ENCODE measurements around the gene TEAD1. TPM values are rescaled to one million over a fixed set of nuclear protein-coding genes. Genes with fewer than 3 reads are reported as not detected.
"Not testable (repeated sequence)": the region's sequence is repeated elsewhere in the genome, so short reads cannot be mapped to it uniquely, and the experiment has no call there.

Gene TEAD1
- total RNA-seq, 6 donors from 2014 or later: 53.5 to 141 (median 80.2) TPM

DNA sequence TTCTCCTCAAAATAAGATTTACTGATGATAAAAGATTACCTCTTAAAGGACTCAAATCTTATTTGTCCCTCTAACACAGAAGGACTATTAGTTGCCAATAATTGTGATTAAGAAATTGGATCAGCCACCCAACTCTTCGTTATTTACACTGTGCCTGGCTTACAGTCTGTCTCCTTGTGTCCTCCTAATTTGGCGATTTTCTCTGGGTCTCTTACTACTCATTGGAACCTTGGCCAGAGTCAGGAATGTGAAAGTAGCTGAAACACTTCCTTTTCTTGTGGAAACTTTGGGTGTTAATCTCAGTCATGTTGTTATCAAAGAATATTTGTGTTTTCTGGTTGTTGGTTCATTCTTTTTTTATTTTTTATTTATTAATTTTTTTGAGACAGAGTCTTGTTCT lies 83.2 kb downstream of the TEAD1 start:
- no peak overlapping the region for H3K27ac ChIP-seq
- WGBS, 2 donors: 65 to 76% methylated on average over 2 of the region's 2 CpGs
- no peak for ATAC-seq (ENCODE audit: low FRiP score in 2 of 2)

DNA sequence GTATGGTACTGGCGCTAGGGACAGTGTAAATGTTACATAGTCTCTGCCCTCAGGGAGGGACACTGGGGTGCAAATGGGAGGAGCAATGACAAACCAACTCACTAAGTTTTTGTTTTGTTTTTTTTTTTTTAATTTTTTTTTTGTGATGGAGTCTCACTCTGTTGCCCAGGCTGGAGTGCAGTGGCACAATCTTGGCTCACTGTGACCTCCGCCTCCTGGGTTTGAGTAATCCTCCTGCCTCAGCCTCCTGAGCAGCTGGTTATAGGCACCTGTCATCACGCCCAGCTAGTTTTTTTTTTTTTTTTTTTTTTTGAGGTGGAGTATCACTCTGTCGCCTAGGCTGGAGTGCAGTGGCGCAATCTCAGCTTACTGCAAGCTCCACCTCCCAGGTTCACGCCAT lies 83.9 kb downstream of the TEAD1 start:
- not testable (repeated sequence) for H3K36me3 ChIP-seq; DNase-seq; H3K9me3 ChIP-seq; ATAC-seq (ENCODE audit: low FRiP score in 2 of 2); H3K4me3 ChIP-seq; H3K27me3 ChIP-seq; H3K27ac ChIP-seq
- H3K4me1 ChIP-seq: peaks cover 0 to 10% (median 2%) of the 10 kb centered on the region in 4 donors
- 95 to 98% methylated on average over 5 to 6 of the region's 6 CpGs for WGBS, 2 donors

More for the DNA sequence above, 83.2 kb downstream of the TEAD1 start:
- H3K4me1 ChIP-seq: peaks cover 0 to 10% (median 2%) of the 10 kb centered on the region in 4 donors
- DNase-seq: no peak
- TF ChIP-seq POLR2AphosphoS5 (IDR thresholded peaks at IDR 0.05) (no peak), POLR2A (IDR thresholded peaks at IDR 0.05) (no peak), EP300 (IDR thresholded peaks at IDR 0.05) (no peak)
- TF ChIP-seq, protein P1, sequence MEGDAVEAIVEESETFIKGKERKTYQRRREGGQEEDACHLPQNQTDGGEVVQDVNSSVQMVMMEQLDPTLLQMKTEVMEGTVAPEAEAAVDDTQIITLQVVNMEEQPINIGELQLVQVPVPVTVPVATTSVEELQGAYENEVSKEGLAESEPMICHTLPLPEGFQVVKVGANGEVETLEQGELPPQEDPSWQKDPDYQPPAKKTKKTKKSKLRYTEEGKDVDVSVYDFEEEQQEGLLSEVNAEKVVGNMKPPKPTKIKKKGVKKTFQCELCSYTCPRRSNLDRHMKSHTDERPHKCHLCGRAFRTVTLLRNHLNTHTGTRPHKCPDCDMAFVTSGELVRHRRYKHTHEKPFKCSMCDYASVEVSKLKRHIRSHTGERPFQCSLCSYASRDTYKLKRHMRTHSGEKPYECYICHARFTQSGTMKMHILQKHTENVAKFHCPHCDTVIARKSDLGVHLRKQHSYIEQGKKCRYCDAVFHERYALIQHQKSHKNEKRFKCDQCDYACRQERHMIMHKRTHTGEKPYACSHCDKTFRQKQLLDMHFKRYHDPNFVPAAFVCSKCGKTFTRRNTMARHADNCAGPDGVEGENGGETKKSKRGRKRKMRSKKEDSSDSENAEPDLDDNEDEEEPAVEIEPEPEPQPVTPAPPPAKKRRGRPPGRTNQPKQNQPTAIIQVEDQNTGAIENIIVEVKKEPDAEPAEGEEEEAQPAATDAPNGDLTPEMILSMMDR (IDR thresholded peaks at IDR 0.05): no peak
- H3K36me3 ChIP-seq: no peaks in the 10 kb centered on the region
- H3K9me3 ChIP-seq: no peaks in the 10 kb centered on the region
- H3K27me3 ChIP-seq: no peaks in the 10 kb centered on the region
- H3K4me3 ChIP-seq: no peak overlapping the region

DNA sequence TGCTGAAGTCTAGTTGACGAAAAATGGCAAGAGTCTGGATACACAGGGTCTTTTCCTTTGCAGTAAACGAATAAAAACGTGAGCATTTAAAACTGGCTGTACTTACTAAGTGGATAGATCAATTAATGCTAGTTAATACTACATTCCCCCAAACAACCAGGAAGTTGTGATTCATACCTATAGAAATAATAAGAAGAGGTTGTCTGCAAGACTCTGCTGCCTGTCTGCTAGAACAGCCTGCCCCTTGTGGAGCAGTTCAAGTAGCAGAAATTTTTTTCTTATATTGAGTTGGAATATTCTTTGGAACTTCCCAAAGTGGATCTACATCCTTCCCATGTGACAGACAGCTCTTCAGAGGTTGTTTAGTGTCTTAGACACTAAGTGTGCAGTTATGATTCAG lies 86.8 kb downstream of the TEAD1 start:
- peaks cover 0 to 4% (median 2%) of the 10 kb centered on the region in 4 donors for H3K4me1 ChIP-seq
- 70 to 82% methylated on average over 3 of the region's 3 CpGs for WGBS, 2 donors
- no peaks in the 10 kb centered on the region for H3K27me3 ChIP-seq
- no peak for DNase-seq
- H3K36me3 ChIP-seq: peaks cover 0 to 12% (median 4%) of the 10 kb centered on the region in 4 donors
- H3K4me3 ChIP-seq: no peak overlapping the region
- no peak overlapping the region for H3K27ac ChIP-seq
- TF ChIP-seq POLR2AphosphoS5 (IDR thresholded peaks at IDR 0.05) (no peak), EP300 (IDR thresholded peaks at IDR 0.05) (no peak)
- TF ChIP-seq, protein P1 (IDR thresholded peaks at IDR 0.05): no peak
- ATAC-seq (ENCODE audit: low FRiP score in 2 of 2): no peak
- no peaks in the 10 kb centered on the region for H3K9me3 ChIP-seq

DNA sequence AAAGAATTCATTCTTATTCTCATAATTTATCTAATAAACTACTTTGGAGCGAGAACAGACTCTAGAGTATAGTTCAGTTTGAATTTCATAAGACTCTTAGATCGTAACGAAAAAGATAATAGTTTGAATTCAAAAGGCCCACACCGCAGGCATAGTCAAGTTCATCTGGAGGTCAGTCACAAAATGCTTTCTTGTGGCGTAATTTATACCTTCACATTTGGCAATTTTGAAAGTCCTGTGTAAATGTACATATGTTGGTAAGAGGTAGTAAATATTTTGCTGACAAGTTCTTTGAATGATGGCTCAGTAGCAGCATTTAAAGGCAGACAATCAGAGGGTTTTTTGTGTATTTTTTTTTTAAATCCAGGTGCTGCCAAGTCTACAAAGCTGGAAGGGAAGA lies 88.1 kb downstream of the TEAD1 start:
- Histone ChIP-seq H3K4me1 (peaks cover 0 to 4% (median 2%) of the 10 kb centered on the region in 4 donors), H3K27ac (no peak overlapping the region), H3K36me3 (peaks cover 0 to 12% (median 4%) of the 10 kb centered on the region in 4 donors), H3K9me3 (no peaks in the 10 kb centered on the region), H3K27me3 (no peaks in the 10 kb centered on the region), H3K4me3 (no peak overlapping the region)
- WGBS, 2 donors: 66 to 78% methylated on average over 5 of the region's 5 CpGs
- DNase-seq (no peak), ATAC-seq (ENCODE audit: low FRiP score in 2 of 2) (no peak)
- no peak for TF ChIP-seq EP300 (IDR thresholded peaks at IDR 0.05)
- TF ChIP-seq POLR2A (IDR thresholded peaks at IDR 0.05): no peak
- TF ChIP-seq, protein P1 (IDR thresholded peaks at IDR 0.05): no peak
- TF ChIP-seq POLR2AphosphoS5 (IDR thresholded peaks at IDR 0.05): no peak

DNA sequence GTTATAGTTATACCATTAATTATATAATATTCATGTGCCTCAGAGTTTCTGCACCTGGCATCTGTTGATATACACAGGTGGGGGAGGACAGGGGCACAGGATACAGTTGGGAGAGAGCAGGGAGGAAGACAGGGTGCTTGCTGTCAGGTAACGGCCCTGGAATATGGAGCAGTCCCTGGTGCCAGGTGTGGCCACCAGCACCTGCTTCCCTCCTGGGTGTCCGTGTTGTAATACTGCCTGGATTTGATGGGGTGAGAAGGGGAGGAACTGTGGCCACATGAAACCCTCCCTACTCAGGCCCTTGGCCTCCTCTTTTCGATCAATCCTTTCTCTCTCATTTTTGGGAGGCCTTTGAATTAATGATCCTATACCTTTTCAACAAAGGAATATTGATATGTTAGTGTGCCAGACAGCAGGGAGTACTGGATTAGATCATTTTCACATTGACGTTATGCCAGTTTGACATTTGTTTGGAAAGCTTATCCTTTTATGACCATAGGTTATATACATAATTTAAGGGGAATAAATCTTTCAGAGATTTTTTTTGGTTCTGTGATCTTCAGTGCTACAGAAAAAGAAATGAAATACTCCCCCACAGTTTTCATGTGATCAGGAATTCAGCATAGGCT lies 88.6 kb downstream of the TEAD1 start:
- TF ChIP-seq POLR2AphosphoS5 (IDR thresholded peaks at IDR 0.05) (no peak), POLR2A (IDR thresholded peaks at IDR 0.05) (no peak), EP300 (IDR thresholded peaks at IDR 0.05) (no peak)
- TF ChIP-seq, protein P1 (IDR thresholded peaks at IDR 0.05): no peak
- H3K27me3 ChIP-seq: no peaks in the 10 kb centered on the region
- no peak for ATAC-seq (ENCODE audit: low FRiP score in 2 of 2)
- no peaks in the 10 kb centered on the region for H3K9me3 ChIP-seq
- H3K4me3 ChIP-seq: no peak overlapping the region
- 86 to 91% methylated on average over 4 of the region's 4 CpGs for WGBS, 2 donors
- H3K27ac ChIP-seq: no peak overlapping the region
- peaks cover 0 to 6% (median 2%) of the 10 kb centered on the region in 4 donors for H3K4me1 ChIP-seq
- peaks cover 0 to 12% (median 4%) of the 10 kb centered on the region in 4 donors for H3K36me3 ChIP-seq
- no peak for DNase-seq
